GM21737 (cell line): ENCODE measurements around the gene CIAO3.

ENCODE experiments used
- ATAC-seq: cut with Tn5 transposase; IDR thresholded peaks from one replicate; pipeline ENCODE4 v1.9.1; 2021; ENCODE audit warnings: mild to moderate bottlenecking, moderate library complexity; ENCODE audit not compliant: unreplicated experiment

Gene CIAO3

DNA sequence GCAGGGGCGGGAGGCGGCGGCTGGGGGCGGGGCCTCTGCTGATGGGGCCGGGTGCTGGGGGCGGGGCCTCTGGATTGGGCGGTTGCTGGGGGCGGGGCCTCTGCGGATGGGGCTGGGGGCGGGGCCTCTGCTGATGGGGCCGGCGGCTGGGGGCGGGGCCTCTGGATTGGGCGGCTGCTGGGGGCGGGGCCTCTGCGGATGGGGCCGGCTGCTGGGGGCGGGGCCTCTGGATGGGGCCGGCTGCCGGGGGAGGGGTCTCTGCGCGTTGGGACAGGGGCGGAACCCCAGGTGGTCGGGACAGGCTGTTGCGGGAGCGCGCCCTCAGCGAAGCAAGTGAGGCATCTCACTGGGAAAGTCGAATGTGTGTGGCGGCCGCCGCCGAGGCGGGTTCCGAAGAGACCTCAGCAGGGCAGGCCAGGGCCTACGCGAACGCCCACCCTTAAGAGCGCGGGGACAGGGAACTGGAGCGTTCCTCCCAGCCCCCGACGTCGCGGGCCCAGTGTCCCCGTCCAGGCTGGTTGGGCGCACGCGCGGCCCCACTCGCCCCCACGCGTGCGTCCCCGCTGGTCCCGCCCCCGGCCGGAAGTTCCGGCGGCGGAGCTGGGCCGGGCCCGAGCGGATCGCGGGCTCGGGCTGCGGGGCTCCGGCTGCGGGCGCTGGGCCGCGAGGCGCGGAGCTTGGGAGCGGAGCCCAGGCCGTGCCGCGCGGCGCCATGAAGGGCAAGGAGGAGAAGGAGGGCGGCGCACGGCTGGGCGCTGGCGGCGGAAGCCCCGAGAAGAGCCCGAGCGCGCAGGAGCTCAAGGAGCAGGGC lies 60.8 kb downstream of the CIAO3 start, which contains the start of gene STUB1:
Gene STUB1, plus strand, starts transcription at position 597 of the 811 bp plus-strand sequence. Its CDS starts 116 bp downstream, at position 713.
- peak; percentile 31 for ATAC-seq
